ENCODE results near the gene SLC25A41.
"Not testable (repeated sequence)": the region's sequence is repeated elsewhere in the genome, so short reads cannot be mapped to it uniquely, and the experiment has no call there.

SLC25A41 gene

GRCh38 chr19:6459262-6460098, 25.9 kb upstream of the SLC25A41 start, which contains the start of gene SLC25A23:
Gene SLC25A23 (minus strand): TSS chr19:6459792. CDS start chr19:6459628, 164 bp downstream.
- DNase-seq: peak; percentile 39 to 68 (median 47)

GRCh38 chr19:6458695-6459261, 25.2 kb upstream of the SLC25A41 start:
- no peak for DNase-seq

- DNase-seq: no peak
These were observed 24.6 kb upstream of the SLC25A41 start for GRCh38 chr19:6457958-6458694.

- no peak for DNase-seq
These were observed 22.4 kb upstream of the SLC25A41 start for GRCh38 chr19:6455924-6456323.

GRCh38 chr19:6453951-6454565, 20.5 kb upstream of the SLC25A41 start:
- no peak for DNase-seq

GRCh38 chr19:6452899-6453298, 19.3 kb upstream of the SLC25A41 start:
- no peak for DNase-seq

GRCh38 chr19:6452223-6452614, 18.7 kb upstream of the SLC25A41 start:
- DNase-seq: no peak

GRCh38 chr19:6451583-6452222, 18.1 kb upstream of the SLC25A41 start:
- no peak for DNase-seq

- peak in 2 of 3 donors; percentile 22 to 37 for DNase-seq
These were observed 16.6 kb upstream of the SLC25A41 start for GRCh38 chr19:6450166-6450565.

- no peak for DNase-seq
These were observed 14.5 kb upstream of the SLC25A41 start for GRCh38 chr19:6448045-6448444.

GRCh38 chr19:6446452-6446851, 12.9 kb upstream of the SLC25A41 start:
- no peak for DNase-seq

- DNase-seq: no peak
These were observed 10.4 kb upstream of the SLC25A41 start for GRCh38 chr19:6443986-6444385.

- DNase-seq: no peak
These were observed 8.6 kb upstream of the SLC25A41 start for GRCh38 chr19:6442087-6442688.

GRCh38 chr19:6440905-6441304, 7.3 kb upstream of the SLC25A41 start:
- DNase-seq: no peak

- no peak for DNase-seq
These were observed 6.2 kb upstream of the SLC25A41 start for GRCh38 chr19:6439743-6440142.

GRCh38 chr19:6433165-6433564, 398 bp downstream of the SLC25A41 start:
- DNase-seq: no peak

GRCh38 chr19:6431891-6432290, 1.7 kb downstream of the SLC25A41 start:
- no peak for DNase-seq

GRCh38 chr19:6429419-6430221, 3.9 kb downstream of the SLC25A41 start:
- no peak for DNase-seq

GRCh38 chr19:6428692-6429418, 4.7 kb downstream of the SLC25A41 start:
- not testable (repeated sequence) for DNase-seq

- DNase-seq: no peak
These were observed 6.4 kb downstream of the SLC25A41 start for GRCh38 chr19:6427131-6427530.

All from suppressor macrophage treated with lipopolysaccharide for 1 hour (primary cell).